Measurements from ENCODE around the gene PPP6R3.

PPP6R3 gene

GRCh38 chr11:68651985-68652682 is 191.6 kb downstream of the PPP6R3 start:
- no peak for DNase-seq (ENCODE audit: low spot score)

- no peak for DNase-seq (ENCODE audit: low spot score)
Measured at GRCh38 chr11:68652683-68653156, 192.2 kb downstream of the PPP6R3 start.

DNA sequence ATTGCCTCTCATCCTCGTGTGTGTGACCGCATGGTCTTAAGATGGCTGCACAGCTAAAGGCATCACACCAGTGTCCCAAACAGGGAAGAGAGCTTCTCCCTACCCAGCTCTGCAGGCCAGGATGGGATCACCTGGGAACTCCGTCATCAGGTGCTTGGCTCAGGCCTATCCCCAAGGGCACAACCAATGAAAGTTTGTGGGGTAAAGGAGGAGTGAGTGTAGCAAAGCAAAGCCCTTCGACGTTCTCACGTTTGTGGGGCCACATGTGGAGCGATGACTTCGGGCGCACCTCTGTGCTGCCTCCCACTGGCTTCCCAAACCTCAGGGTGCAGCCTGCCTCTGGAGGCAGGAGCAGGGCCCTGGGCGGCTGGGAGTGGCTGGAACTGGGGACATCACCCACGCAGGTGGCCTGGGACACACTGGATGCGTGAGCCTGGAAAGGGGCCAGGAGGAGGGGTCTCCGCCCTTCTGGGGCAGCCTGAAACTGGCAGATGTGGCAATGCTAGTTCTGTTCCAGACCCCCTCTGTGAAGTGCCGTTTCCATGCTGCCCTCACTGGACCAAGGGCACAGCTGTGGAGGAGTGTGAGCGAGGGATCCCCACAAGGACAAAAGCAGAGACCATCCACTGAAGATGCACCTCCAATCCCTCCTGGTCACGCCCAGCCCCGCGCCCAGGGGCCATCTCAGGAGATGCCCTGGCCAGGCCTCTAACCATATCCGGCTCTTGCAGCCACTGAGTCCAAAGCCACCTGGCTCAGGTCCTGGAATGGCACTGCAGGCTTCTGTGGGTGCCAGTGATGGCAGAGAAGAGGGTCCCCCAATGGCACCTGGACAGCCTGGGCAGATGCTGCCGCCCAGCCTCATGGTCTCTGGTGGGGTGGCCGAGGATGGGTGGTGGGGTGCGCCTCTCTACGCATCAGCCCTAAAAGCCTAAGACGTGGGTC is 193.2 kb downstream of the PPP6R3 start:
- no peak for DNase-seq (ENCODE audit: low spot score)

- DNase-seq (ENCODE audit: low spot score), result no peak
Measured at GRCh38 chr11:68654978-68655377, 194.4 kb downstream of the PPP6R3 start.

DNA sequence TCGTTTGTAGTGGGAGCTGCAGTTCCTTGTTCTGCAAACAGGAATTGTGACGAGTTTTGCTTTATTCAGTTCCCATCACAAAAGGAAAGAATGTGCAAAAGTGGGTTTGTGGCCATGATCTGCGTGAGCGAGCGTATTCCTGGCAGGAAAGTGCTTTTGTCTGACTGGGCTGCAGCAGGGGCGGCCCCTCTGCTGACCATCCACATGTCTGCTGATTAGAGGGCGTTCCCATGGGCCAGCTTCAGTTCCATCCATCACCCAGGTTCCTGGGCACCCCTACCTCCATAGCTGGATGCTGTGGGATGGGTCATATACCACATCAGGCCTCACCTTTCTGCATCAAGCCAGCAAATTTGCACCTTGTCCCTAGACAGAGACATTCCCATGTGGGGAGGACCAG is 194.9 kb downstream of the PPP6R3 start:
- no peak for DNase-seq (ENCODE audit: low spot score)

GRCh38 chr11:68655806-68656205 is 195.3 kb downstream of the PPP6R3 start:
- no peak for DNase-seq (ENCODE audit: low spot score)

DNA sequence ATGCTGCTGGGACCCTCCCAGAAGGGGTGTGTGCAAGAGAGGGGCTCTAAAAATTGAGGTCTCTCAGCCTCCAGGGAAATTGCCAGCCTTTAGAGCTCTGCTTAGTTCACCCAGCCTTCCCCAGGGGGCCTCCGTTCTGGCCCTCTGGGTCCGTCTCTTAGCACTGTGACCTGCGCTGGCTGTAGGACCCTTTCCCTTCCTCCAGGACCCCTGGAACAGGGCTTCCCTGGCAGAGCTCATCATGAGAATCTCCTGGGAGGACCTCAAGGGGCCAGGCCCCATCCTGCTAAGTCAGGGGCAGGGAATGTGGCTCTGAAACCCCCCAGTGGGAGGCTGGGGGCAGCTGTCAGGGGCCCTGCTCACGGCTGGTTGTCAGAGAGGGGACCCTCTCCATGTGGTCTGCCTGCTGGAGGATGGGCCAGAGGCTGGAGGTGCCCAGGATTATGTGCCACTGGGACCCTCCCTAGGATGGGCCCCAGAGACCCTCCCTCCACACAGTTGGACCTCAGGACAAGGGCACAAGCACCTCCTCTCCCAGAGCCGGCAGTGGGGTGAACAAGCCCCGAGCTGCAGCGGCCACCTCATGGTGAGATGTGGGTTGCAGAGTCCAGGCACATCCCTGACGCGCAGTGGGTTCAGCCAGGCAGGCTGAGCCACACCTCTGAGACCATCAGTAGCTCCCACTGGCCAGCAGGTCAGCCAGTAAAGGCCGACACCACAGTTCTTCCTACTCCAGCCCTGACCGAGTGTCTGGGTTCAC is 196.6 kb downstream of the PPP6R3 start:
- DNase-seq (ENCODE audit: low spot score), result no peak

DNA sequence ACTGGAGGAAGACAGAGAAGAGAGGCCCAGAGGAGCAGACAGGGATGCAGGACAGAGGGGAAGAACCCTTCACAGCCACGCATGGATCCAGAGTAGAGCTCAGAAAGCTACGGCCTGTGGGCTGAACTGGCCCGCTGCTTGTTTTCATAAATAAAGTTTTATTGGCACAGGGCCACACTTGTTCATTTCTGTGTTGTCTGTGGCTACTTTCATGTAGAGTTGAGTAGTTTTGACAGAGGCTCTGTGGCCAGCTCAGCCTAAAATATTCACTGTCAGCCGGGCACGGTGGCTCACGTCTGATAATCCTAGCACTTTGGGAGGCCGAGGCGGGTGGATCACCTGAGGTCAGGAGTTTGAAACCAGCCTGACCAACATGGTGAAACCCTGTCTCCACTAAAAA is 197.5 kb downstream of the PPP6R3 start:
- DNase-seq (ENCODE audit: low spot score), result no peak

- peak; percentile 32 for DNase-seq (ENCODE audit: low spot score)
Measured at GRCh38 chr11:68658661-68659060, 198.1 kb downstream of the PPP6R3 start.

DNA sequence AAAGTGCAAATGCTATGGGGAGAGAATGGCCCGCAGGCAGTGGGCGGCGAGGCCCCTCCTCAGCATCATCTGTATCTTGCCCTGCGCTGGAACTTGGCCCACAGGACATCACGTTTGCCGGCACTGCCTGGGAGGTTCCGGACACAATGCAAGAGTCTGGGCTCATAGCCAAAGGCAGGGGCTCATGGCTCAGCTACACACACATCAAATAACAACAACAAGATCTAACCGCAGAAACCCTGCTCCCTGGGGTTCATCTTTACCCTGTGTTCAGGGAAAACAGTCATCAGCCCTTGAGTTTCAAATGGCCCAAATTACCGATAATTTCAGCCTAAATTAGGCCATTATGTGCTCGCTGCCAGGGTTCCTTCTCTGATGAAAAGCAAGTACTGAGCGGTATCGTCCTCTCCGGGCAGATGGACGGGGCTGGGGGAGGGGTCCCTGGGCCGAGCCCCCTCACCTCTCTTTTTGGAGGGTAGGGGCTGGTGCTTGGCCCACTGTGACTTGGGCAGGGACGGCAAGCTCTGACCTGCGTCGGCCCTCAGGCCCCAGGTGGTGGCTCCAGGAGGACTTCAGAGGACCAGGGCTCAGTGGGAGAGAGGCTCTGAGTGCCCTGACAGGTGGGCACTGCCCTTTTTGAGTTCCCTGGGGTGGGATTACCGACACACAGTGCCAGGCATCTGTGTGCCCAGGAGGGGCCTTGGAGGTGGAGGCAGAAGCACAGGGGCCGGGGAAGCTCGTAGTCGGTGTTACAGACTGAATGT is 198.8 kb downstream of the PPP6R3 start:
- DNase-seq (ENCODE audit: low spot score), result peak; percentile 94

DNA sequence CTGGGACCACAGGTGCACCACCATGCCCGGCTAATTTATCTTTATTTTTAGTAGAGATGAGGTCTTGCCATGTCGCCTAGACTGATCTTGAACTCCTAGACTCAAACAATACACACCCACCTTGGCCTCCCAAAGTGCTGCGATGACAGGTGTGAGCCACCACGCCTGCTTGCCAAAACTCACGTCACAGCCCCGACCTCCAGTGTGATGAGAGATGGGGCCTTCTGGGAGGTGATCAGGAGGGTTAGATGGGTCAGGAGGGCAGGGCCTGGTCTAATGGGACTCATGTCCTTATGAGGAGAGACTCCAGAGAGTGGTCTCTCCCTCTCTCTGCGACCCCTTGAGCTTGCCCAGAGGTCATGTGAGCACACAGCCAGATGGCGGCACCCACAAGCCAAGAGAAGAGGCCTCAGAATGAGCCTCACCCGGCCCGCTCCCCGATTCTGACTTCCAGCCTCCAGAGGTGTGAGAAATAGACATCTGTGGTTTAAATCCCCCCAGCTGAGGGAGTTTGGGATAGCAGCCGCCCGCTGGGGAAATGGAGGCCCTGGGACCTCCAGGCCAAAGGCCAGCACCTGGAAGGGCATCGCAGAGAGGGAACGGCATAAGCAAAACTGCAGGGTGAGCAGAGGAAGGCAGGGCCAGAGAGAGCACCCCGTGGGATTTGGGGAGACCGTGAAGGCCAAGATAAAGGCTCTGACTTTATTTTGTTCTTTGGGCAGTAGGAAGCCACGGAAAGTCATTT is 199.7 kb downstream of the PPP6R3 start:
- DNase-seq (ENCODE audit: low spot score), result no peak

- no peak for DNase-seq (ENCODE audit: low spot score)
Measured at GRCh38 chr11:68661014-68661413, 200.5 kb downstream of the PPP6R3 start.

- no peak for DNase-seq (ENCODE audit: low spot score)
Measured at GRCh38 chr11:68661697-68662603, 201.4 kb downstream of the PPP6R3 start.

DNA sequence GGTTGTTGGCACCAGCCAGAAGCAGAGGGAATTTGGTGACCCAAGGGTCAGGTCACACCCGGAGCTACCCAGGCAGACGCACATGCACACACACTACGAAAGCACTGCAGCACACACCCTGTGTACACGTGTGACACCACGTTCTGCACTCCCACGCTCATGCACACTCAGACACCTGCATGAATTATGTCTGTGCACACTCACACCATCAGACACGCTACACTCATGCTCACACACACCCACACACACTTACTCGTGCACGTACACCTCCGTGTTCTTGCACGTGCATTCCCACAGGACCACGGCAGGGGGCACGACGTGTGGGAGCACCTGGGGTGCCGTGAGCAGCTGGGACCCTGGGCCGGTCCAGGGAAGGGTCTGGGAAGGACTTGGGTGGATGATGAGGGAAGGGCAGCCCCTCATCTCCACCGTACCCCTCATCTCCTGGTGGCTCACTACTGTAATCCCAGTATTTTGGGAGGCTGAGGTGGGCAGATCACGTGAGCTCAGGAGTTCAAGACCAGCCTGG is 203.0 kb downstream of the PPP6R3 start:
- DNase-seq (ENCODE audit: low spot score), result no peak

- no peak for DNase-seq (ENCODE audit: low spot score)
Measured at GRCh38 chr11:68664141-68664540, 203.6 kb downstream of the PPP6R3 start.

DNA sequence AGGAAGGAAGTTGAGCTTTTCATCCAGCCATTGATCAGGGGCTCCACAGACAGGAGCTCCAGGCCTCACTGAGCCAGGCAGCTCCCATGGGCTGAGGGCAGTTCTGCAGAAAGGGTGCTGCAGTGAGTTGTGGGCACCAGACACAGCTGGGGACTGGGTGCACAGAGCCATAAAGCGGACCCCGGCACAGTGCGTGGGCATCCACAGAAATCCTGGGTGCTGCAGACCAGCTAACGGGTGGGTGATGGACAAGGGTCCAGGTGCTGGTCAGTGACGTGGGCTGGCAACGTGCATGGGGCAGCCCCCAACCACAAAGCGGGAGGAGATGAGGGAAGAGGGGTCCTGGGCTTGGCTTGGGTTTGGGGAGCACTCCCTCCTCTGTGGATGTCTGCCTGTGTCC is 204.4 kb downstream of the PPP6R3 start:
- no peak for DNase-seq (ENCODE audit: low spot score)
